ENCODE results near the gene MAGI2. TPM values are rescaled to one million over a fixed set of nuclear protein-coding genes. Genes with fewer than 3 reads are reported as not detected.

Gene MAGI2
- total RNA-seq, 4 donors from 2014 or later, result 7.8 to 44.7 (median 21.1) TPM

DNA sequence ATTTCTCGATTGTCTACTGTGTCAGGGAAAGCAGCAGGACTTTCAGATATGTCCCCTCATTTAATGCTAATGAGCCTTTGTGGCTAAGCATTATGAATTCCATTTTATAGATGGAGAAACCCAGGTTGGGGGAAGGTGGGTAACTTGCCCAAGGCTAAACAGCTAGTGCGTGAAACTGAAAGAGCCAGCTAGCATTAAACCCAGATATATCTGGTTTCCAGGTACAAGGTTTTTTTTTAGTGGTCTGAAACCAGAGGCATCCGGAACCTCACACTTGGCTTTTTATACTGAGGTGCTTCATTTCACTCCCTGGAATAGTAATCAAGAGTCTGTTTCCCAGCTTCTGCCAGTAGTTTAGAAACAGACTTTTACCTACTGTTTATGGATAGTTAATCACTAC is 960.1 kb downstream of the MAGI2 start:
- Histone ChIP-seq H3K36me3 (no peaks in the 10 kb centered on the region), H3K27ac (no peak overlapping the region), H3K4me3 (no peak overlapping the region), H3K9me3 (no peaks in the 10 kb centered on the region), H3K4me1 (peaks cover 0 to 17% (median 5%) of the 10 kb centered on the region in 3 donors), H3K27me3 (no peaks in the 10 kb centered on the region)
- WGBS, 2 donors (ENCODE audit: low coverage in 1 of 2), result 34 to 62% methylated on average over 3 of the region's 3 CpGs
- ATAC-seq, result no peak
- TF ChIP-seq EP300 (IDR thresholded peaks at IDR 0.05) (no peak), CTCF (IDR thresholded peaks at IDR 0.05) (no peak), POLR2A (IDR thresholded peaks at IDR 0.05) (no peak), POLR2AphosphoS5 (IDR thresholded peaks at IDR 0.05) (no peak)

DNA sequence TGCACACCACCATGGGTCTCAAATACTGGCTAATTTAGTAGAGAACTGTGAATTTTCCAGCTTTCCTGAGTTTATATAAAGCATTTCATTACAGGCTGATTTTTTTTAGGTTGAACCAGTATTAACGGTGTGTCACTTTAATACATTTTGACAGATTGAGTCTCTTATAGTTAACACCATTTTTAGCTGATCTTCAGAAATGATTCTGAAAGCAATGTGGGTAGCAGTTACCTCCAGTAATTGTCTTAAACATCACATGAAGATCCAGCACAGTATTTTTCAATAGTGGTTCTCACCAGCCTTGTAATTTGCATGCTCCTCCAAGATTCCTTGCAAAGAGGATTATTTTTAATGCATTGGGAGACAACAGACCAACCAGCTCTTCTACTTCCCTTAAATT is 961.3 kb downstream of the MAGI2 start:
- WGBS, 2 donors (ENCODE audit: low coverage in 1 of 2), result 75 to 86% methylated on average over 1 of the region's 1 CpG
- TF ChIP-seq POLR2A (IDR thresholded peaks at IDR 0.05), result no peak
- Histone ChIP-seq H3K9me3 (no peaks in the 10 kb centered on the region), H3K27me3 (no peaks in the 10 kb centered on the region), H3K4me1 (peaks cover 0 to 17% (median 5%) of the 10 kb centered on the region in 3 donors), H3K27ac (no peak overlapping the region), H3K36me3 (no peaks in the 10 kb centered on the region), H3K4me3 (no peak overlapping the region)
- ATAC-seq, result no peak

GRCh38 chr7:78490524-78490923 is 962.9 kb downstream of the MAGI2 start:
- H3K27ac ChIP-seq, result no peak overlapping the region
- H3K4me3 ChIP-seq, result no peak overlapping the region
- no peak for ATAC-seq
- no peak for TF ChIP-seq POLR2A (IDR thresholded peaks at IDR 0.05)
- TF ChIP-seq POLR2AphosphoS5 (IDR thresholded peaks at IDR 0.05), result no peak
- no peak for TF ChIP-seq EP300 (IDR thresholded peaks at IDR 0.05)
- no peak for TF ChIP-seq CTCF (IDR thresholded peaks at IDR 0.05)
- H3K4me1 ChIP-seq, result peaks cover 0 to 17% (median 5%) of the 10 kb centered on the region in 3 donors
- no peaks in the 10 kb centered on the region for H3K9me3 ChIP-seq
- H3K36me3 ChIP-seq, result no peaks in the 10 kb centered on the region
- no peaks in the 10 kb centered on the region for H3K27me3 ChIP-seq

GRCh38 chr7:78489476-78490240 is 963.8 kb downstream of the MAGI2 start:
- no peak for ATAC-seq
- Histone ChIP-seq H3K27ac (peak overlapping the region in 1 of 4 donors; percentile 23), H3K36me3 (no peaks in the 10 kb centered on the region), H3K4me1 (peaks cover 0 to 17% (median 5%) of the 10 kb centered on the region in 3 donors), H3K9me3 (no peaks in the 10 kb centered on the region), H3K4me3 (peak overlapping the region in 1 of 2 donors; percentile 17), H3K27me3 (no peaks in the 10 kb centered on the region)
- WGBS, 2 donors (ENCODE audit: low coverage in 1 of 2), result 44 to 52% methylated on average over 5 of the region's 5 CpGs
- TF ChIP-seq CTCF (IDR thresholded peaks at IDR 0.05), result no peak
- TF ChIP-seq EP300 (IDR thresholded peaks at IDR 0.05), result no peak

- Histone ChIP-seq H3K36me3 (no peaks in the 10 kb centered on the region), H3K4me1 (peaks cover 0 to 12% (median 5%) of the 10 kb centered on the region in 3 donors), H3K27me3 (no peaks in the 10 kb centered on the region), H3K9me3 (no peaks in the 10 kb centered on the region), H3K4me3 (no peak overlapping the region), H3K27ac (no peak overlapping the region)
- TF ChIP-seq EP300 (IDR thresholded peaks at IDR 0.05), result no peak
- TF ChIP-seq CTCF (IDR thresholded peaks at IDR 0.05), result no peak
- no peak for TF ChIP-seq POLR2AphosphoS5 (IDR thresholded peaks at IDR 0.05)
- no peak for TF ChIP-seq POLR2A (IDR thresholded peaks at IDR 0.05)
- ATAC-seq, result no peak
- 70 to 79% methylated on average over 5 of the region's 5 CpGs for WGBS, 2 donors (ENCODE audit: low coverage in 1 of 2)
Observed at GRCh38 chr7:78487464-78487863, 966.0 kb downstream of the MAGI2 start.
